Endodermal cell (in vitro differentiated cells): ENCODE measurements around the gene SYAP1. TPM values are rescaled to one million over a fixed set of nuclear protein-coding genes. Genes with fewer than 3 reads are reported as not detected.

Experiments used
- DNase-seq: peaks from one replicate; pipeline ENCODE4 v3.0.0-alpha.2; 2017
- H3K27ac ChIP-seq: 2 replicates; pipeline ENCODE4 v1.5.1; 2013; ENCODE audit warnings: mild to moderate bottlenecking, low read depth, low read length, moderate library complexity
- H3K27me3 ChIP-seq: 2 replicates; pipeline ENCODE4 v1.6.1; 2013; ENCODE audit warnings: mild to moderate bottlenecking, low read length, moderate library complexity; ENCODE audit not compliant: insufficient read depth, control insufficient read depth, poor library complexity, severe bottlenecking
- H3K36me3 ChIP-seq: 2 replicates; pipeline ENCODE4 v1.7.0; 2013; ENCODE audit warnings: mild to moderate bottlenecking, low read length, moderate library complexity; ENCODE audit not compliant: control insufficient read depth, insufficient read depth
- H3K4me1 ChIP-seq: one replicate; pipeline ENCODE4 v1.7.0; 2013; ENCODE audit warnings: low read length; ENCODE audit not compliant: control insufficient read depth, insufficient read depth
- H3K4me3 ChIP-seq: 2 replicates; pipeline ENCODE4 v1.5.1; 2013; ENCODE audit warnings: mild to moderate bottlenecking, low read length, moderate library complexity
- H3K9ac ChIP-seq: 2 replicates; pipeline ENCODE4 v1.6.1; 2013; ENCODE audit warnings: mild to moderate bottlenecking, low read length, moderate library complexity; ENCODE audit not compliant: poor library complexity, severe bottlenecking; ENCODE audit errors: extremely low read depth
- H3K9me3 ChIP-seq: 2 replicates; pipeline ENCODE4 v1.6.1; 2013; ENCODE audit warnings: mild to moderate bottlenecking, low read length, moderate library complexity; ENCODE audit not compliant: control insufficient read depth
- H3K27ac Mint-ChIP-seq: 2 replicates; pipeline ENCODE4 v1.8.0; 2020; ENCODE audit warnings: mixed read lengths
- H3K27me3 Mint-ChIP-seq: 2 replicates; pipeline ENCODE4 v1.8.0; 2021; ENCODE audit warnings: mild to moderate bottlenecking, mixed read lengths; ENCODE audit not compliant: insufficient read depth
- H3K36me3 Mint-ChIP-seq: 2 replicates; pipeline ENCODE4 v1.8.0; 2020; ENCODE audit warnings: low read depth, mixed read lengths
- H3K4me1 Mint-ChIP-seq: 2 replicates; pipeline ENCODE4 v1.8.0; 2020; ENCODE audit warnings: mixed read lengths
- H3K4me3 Mint-ChIP-seq: 2 replicates; pipeline ENCODE4 v1.8.0; 2020; ENCODE audit warnings: mild to moderate bottlenecking, moderate library complexity, mixed read lengths
- H3K9me3 Mint-ChIP-seq: 2 replicates; pipeline ENCODE4 v1.8.0; 2020; ENCODE audit warnings: mild to moderate bottlenecking, mixed read lengths
- WGBS, 2 experiments: methylation state at CpG; one replicate each; pipeline versions ENCODE4 v1.1.5 to v1.1.7; 2013; ENCODE audit warnings: missing lambda C conversion rate in 2 of 2, mixed read lengths in 1 of 2; ENCODE audit not compliant: insufficient coverage in 1 of 2, insufficient read length in 1 of 2; 5-methylcytosine and 5-hydroxymethylcytosine counted together
- total RNA-seq, 2 donors: library from RNA; stranded (reverse); fragmentation: NEBNext Ultra II Directional in 1 of 2; extraction: Animal tissue kit (Norgen Biotek cat#: 25700) in 1 of 2; gene quantifications; 2 replicates in 1 of 2; 3 replicates in 1 of 2; pipeline ENCODE4 v1.2.1, GENCODE V29; 2021
- TF ChIP-seq, protein P1 (sequence below): fragments of 200-600 bp; sonication (generic); conservative IDR thresholded peaks from 2 replicates; pipeline ENCODE4 v1.5.0; 2021; ENCODE audit warnings: antibody characterized with exemption, mild to moderate bottlenecking

SYAP1 gene
- total RNA-seq, 2 donors from 2014 or later: 22.4 to 40.6 TPM

GRCh38 chrX:16785247-16786138, 66.1 kb downstream of the SYAP1 start:
- no peaks in the 10 kb centered on the region for H3K36me3 ChIP-seq
- TF ChIP-seq, protein P1, sequence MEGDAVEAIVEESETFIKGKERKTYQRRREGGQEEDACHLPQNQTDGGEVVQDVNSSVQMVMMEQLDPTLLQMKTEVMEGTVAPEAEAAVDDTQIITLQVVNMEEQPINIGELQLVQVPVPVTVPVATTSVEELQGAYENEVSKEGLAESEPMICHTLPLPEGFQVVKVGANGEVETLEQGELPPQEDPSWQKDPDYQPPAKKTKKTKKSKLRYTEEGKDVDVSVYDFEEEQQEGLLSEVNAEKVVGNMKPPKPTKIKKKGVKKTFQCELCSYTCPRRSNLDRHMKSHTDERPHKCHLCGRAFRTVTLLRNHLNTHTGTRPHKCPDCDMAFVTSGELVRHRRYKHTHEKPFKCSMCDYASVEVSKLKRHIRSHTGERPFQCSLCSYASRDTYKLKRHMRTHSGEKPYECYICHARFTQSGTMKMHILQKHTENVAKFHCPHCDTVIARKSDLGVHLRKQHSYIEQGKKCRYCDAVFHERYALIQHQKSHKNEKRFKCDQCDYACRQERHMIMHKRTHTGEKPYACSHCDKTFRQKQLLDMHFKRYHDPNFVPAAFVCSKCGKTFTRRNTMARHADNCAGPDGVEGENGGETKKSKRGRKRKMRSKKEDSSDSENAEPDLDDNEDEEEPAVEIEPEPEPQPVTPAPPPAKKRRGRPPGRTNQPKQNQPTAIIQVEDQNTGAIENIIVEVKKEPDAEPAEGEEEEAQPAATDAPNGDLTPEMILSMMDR: no peak
- peak overlapping the region; percentile 63 for H3K9ac ChIP-seq
- no peaks in the 10 kb centered on the region for H3K27me3 ChIP-seq
- no peaks in the 10 kb centered on the region for H3K4me1 ChIP-seq
- Mint-ChIP-seq H3K9me3 (no peaks in the 10 kb centered on the region), H3K36me3 (peaks cover 4% of the 10 kb centered on the region), H3K27ac (peak overlapping the region; percentile 95), H3K4me1 (peaks cover 18% of the 10 kb centered on the region), H3K4me3 (peak overlapping the region; percentile 80), H3K27me3 (no peaks in the 10 kb centered on the region)
- no peak for DNase-seq
- H3K9me3 ChIP-seq: no peaks in the 10 kb centered on the region
- H3K4me3 ChIP-seq: peak overlapping the region; percentile 89
- WGBS, 2 experiments: 14% methylated on average over 34 of the region's 39 CpGs; no CpG with 5 or more reads in 1 of the 2 experiments
- H3K27ac ChIP-seq: no peak overlapping the region

GRCh38 chrX:16786139-16786790, 66.9 kb downstream of the SYAP1 start, which contains the start of gene TXLNG:
Gene TXLNG (plus strand): TSS chrX:16786466. CDS start chrX:16786488, 22 bp downstream.
- H3K9me3 ChIP-seq: no peaks in the 10 kb centered on the region
- H3K27me3 Mint-ChIP-seq: no peaks in the 10 kb centered on the region
- H3K27ac Mint-ChIP-seq: peak within 1 kb of the TSS; percentile 95
- TF ChIP-seq, protein P1: no peak
- 0% methylated on average over 3 to 48 of the region's 59 CpGs for WGBS, 2 experiments
- DNase-seq: peak; percentile 100
- peak within 1 kb of the TSS; percentile 63 for H3K9ac ChIP-seq
- H3K36me3 Mint-ChIP-seq: peaks cover 11% of the 10 kb centered on the region
- peaks cover 18% of the 10 kb centered on the region for H3K4me1 Mint-ChIP-seq
- H3K36me3 ChIP-seq: no peaks in the 10 kb centered on the region
- H3K4me3 ChIP-seq: peak within 1 kb of the TSS; percentile 89
- H3K4me1 ChIP-seq: no peaks in the 10 kb centered on the region
- peak within 1 kb of the TSS; percentile 80 for H3K4me3 Mint-ChIP-seq
- no peak within 1 kb of the TSS for H3K27ac ChIP-seq
- no peaks in the 10 kb centered on the region for H3K9me3 Mint-ChIP-seq
- no peaks in the 10 kb centered on the region for H3K27me3 ChIP-seq

- Histone ChIP-seq H3K4me1 (no peaks in the 10 kb centered on the region), H3K36me3 (no peaks in the 10 kb centered on the region), H3K4me3 (peak overlapping the region; percentile 77), H3K27me3 (no peaks in the 10 kb centered on the region), H3K9me3 (no peaks in the 10 kb centered on the region), H3K9ac (peak overlapping the region; percentile 6), H3K27ac (no peak overlapping the region)
- 0 to 5% methylated on average over 14 to 61 of the region's 73 CpGs for WGBS, 2 experiments
- Mint-ChIP-seq H3K27ac (no peak overlapping the region), H3K4me3 (peak overlapping the region; percentile 80), H3K9me3 (no peaks in the 10 kb centered on the region), H3K4me1 (peaks cover 19% of the 10 kb centered on the region), H3K27me3 (no peaks in the 10 kb centered on the region), H3K36me3 (peaks cover 16% of the 10 kb centered on the region)
- TF ChIP-seq, protein P1: no peak
- peak; percentile 71 for DNase-seq
Observed at GRCh38 chrX:16786791-16787735, 67.7 kb downstream of the SYAP1 start.
